Choroid plexus epithelial cell (primary cell): Measurements from ENCODE around the gene SCN1B.

Experiments used
- DNase-seq: peaks from one replicate; pipeline ENCODE4 v3.0.0-alpha.2; 2010; ENCODE audit warnings: low read depth
- H3K4me3 ChIP-seq: 2 replicates; pipeline ENCODE4 v1.5.1; 2011; ENCODE audit warnings: low read depth, mild to moderate bottlenecking, control low read depth, low read length, moderate library complexity
- CTCF ChIP-seq: conservative IDR thresholded peaks from 2 replicates; pipeline ENCODE4 v1.5.1; 2011; ENCODE audit warnings: low read depth, mild to moderate bottlenecking, control low read depth, inconsistent platforms, low read length, moderate library complexity

Gene SCN1B

GRCh38 chr19:35042056-35042730 is 11.9 kb downstream of the SCN1B start:
- no peak for TF ChIP-seq CTCF
- H3K4me3 ChIP-seq = no peak overlapping the region
- no peak for DNase-seq

- no peak for TF ChIP-seq CTCF
- no peak overlapping the region for H3K4me3 ChIP-seq
- no peak for DNase-seq
Measured at GRCh38 chr19:35042954-35043604, 12.8 kb downstream of the SCN1B start.

GRCh38 chr19:35043906-35044305 is 13.6 kb downstream of the SCN1B start:
- no peak for TF ChIP-seq CTCF
- no peak for DNase-seq
- H3K4me3 ChIP-seq = no peak overlapping the region

GRCh38 chr19:35044317-35045117 is 14.2 kb downstream of the SCN1B start:
- TF ChIP-seq CTCF = peak; percentile 97
- no peak overlapping the region for H3K4me3 ChIP-seq
- peak; percentile 56 for DNase-seq

- peak; percentile 60 for TF ChIP-seq CTCF
- peak; percentile 62 for DNase-seq
Measured at GRCh38 chr19:35045667-35046300, 15.5 kb downstream of the SCN1B start.

GRCh38 chr19:35046461-35046860 is 16.2 kb downstream of the SCN1B start:
- H3K4me3 ChIP-seq = no peak overlapping the region
- DNase-seq = no peak
- TF ChIP-seq CTCF = no peak

More at GRCh38 chr19:35045667-35046300, 15.5 kb downstream of the SCN1B start:
- no peak overlapping the region for H3K4me3 ChIP-seq
